HEK293T (cell line): ENCODE results near the gene CAPN3.

ENCODE experiments used
- CTCF ChIA-PET: fragments of 350-600 bp; formaldehyde crosslinking; extraction: SDS; loops from one replicate; lab custom pipeline; 2021; ENCODE audit warnings: antibody characterized with exemption, inconsistent platforms; lab: Yijun Ruan, JAX
- POLR2A ChIA-PET: fragments of 350-600 bp; formaldehyde crosslinking; extraction: SDS; loops from one replicate; lab custom pipeline; 2020; ENCODE audit warnings: antibody characterized with exemption, inconsistent platforms; lab: Yijun Ruan, JAX
- DNase-seq: peaks from one replicate; pipeline ENCODE4 v3.0.0; 2012; ENCODE audit warnings: mixed read lengths; ENCODE audit errors: extremely low spot score
- ARNT ChIP-seq: fragments of 450-650 bp; IDR thresholded peaks from 2 replicates; pipeline ENCODE4 v1.6.1; 2017; ENCODE audit warnings: mild to moderate bottlenecking
- BHLHE40 ChIP-seq: fragments of 450-650 bp; IDR thresholded peaks from 2 replicates; pipeline ENCODE4 v1.6.1; 2016; ENCODE audit warnings: mild to moderate bottlenecking, moderate library complexity, borderline replicate concordance
- CTBP1 ChIP-seq: fragments of 450-650 bp; IDR thresholded peaks from 2 replicates; pipeline ENCODE4 v1.6.1; 2016; ENCODE audit warnings: borderline replicate concordance
- ELF4 ChIP-seq: fragments of 450-650 bp; IDR thresholded peaks from 2 replicates; pipeline ENCODE4 v1.6.1; 2017; ENCODE audit warnings: antibody characterized with exemption
- FOXA1 ChIP-seq: fragments of 450-650 bp; IDR thresholded peaks from 2 replicates; pipeline ENCODE4 v1.6.1; 2016; ENCODE audit warnings: mild to moderate bottlenecking
- FOXK2 ChIP-seq: fragments of 450-650 bp; IDR thresholded peaks from 2 replicates; pipeline ENCODE4 v1.6.1; 2016; ENCODE audit warnings: mild to moderate bottlenecking
- FOXM1 ChIP-seq: fragments of 450-650 bp; IDR thresholded peaks from 2 replicates; pipeline ENCODE4 v1.6.1; 2017; ENCODE audit warnings: mild to moderate bottlenecking, borderline replicate concordance
- HDGF ChIP-seq: fragments of 450-650 bp; IDR thresholded peaks from 2 replicates; pipeline ENCODE4 v1.6.1; 2017; ENCODE audit warnings: antibody characterized with exemption, borderline replicate concordance
- L3MBTL2 ChIP-seq: fragments of 450-650 bp; conservative IDR thresholded peaks from 2 replicates; pipeline ENCODE4 v1.6.1; 2016; ENCODE audit warnings: mild to moderate bottlenecking
- LEF1 ChIP-seq: fragments of 450-650 bp; IDR thresholded peaks from 2 replicates; pipeline ENCODE4 v1.6.1; 2017; ENCODE audit warnings: mild to moderate bottlenecking, borderline replicate concordance
- NFRKB ChIP-seq: fragments of 450-650 bp; IDR thresholded peaks from 2 replicates; pipeline ENCODE4 v1.6.1; 2016; ENCODE audit warnings: mild to moderate bottlenecking, moderate library complexity
- SP1 ChIP-seq: fragments of 450-650 bp; IDR thresholded peaks from 2 replicates; pipeline ENCODE4 v1.6.1; 2017
- SUZ12 ChIP-seq: fragments of 450-650 bp; IDR thresholded peaks from 2 replicates; pipeline ENCODE4 v1.6.1; 2016; ENCODE audit warnings: mild to moderate bottlenecking
- TARDBP ChIP-seq: fragments of 450-650 bp; IDR thresholded peaks from 2 replicates; pipeline ENCODE4 v1.6.1; 2016
- ZNF384 ChIP-seq: fragments of 450-650 bp; IDR thresholded peaks from 2 replicates; pipeline ENCODE4 v1.6.1; 2016
- TF ChIP-seq, protein P1 (sequence below): fragments of 450-650 bp; IDR thresholded peaks from 2 replicates; pipeline ENCODE4 v1.6.1; 2016

The CAPN3 gene

DNA sequence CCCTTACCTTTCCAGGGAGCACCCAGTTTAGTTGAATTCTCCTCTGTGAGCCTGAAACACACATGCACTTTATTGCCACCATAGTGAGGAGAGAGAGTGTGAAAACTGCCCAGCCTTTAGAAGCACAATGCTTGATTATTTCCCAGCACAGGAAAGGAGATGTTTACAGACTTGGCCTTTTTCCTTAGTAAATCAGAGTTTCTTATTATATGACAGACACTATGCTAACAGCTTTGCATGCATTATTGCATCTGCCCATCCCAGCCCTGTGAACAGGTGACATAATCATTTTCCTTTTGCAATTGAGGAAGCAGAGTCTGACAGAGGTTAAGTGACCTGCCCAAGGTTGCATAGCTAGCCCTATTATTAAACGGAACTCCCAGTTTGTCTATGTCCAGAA lies 36.5 kb downstream of the CAPN3 start:
- CTCF ChIA-PET = no interaction called here
- DNase-seq = no peak
- TF ChIP-seq FOXM1 (no peak), HDGF (no peak), ELF4 (no peak), NFRKB (no peak), BHLHE40 (no peak), ARNT (no peak), ZNF384 (no peak), CTBP1 (no peak)
- TF ChIP-seq, protein P1, sequence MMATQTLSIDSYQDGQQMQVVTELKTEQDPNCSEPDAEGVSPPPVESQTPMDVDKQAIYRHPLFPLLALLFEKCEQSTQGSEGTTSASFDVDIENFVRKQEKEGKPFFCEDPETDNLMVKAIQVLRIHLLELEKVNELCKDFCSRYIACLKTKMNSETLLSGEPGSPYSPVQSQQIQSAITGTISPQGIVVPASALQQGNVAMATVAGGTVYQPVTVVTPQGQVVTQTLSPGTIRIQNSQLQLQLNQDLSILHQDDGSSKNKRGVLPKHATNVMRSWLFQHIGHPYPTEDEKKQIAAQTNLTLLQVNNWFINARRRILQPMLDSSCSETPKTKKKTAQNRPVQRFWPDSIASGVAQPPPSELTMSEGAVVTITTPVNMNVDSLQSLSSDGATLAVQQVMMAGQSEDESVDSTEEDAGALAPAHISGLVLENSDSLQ = no peak
- POLR2A ChIA-PET = no interaction called here

DNA sequence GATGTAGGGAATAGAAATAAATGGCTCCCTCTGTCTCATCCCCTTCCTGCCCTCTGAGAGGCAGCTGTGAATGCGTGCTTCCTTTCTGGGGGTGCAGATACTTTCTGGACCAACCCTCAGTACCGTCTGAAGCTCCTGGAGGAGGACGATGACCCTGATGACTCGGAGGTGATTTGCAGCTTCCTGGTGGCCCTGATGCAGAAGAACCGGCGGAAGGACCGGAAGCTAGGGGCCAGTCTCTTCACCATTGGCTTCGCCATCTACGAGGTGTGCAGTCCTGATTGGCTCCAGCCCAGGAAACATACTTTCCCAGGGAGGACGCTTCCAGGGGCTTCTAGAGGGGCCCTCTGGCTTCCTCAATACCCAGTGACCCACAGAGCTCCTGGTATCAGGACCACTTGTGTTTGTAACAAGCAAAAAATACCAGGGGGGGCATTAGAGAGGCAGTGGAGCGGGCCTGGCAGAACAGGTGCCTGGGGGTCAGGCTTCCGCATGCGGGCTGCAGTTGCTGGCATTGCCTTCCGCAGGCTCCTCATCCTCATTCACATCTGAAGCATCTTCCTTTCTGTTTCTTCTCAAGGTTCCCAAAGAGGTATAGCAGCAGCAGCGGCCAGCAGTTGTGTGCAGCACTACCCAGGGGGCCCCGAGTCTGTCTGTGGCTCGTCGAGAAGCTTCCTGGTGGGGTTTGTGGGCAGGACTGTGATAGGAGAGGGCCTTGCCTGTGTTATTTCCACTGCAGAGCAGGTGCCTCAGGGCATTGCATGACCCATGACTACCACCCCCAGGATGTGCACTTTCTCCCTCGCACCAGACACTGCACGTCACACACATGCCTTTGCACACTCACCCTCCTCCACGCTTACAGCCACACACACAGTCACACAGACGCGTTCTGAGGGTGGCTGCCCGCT lies 42.5 kb downstream of the CAPN3 start:
- DNase-seq = no peak
- no peak for TF ChIP-seq FOXA1
- no peak for TF ChIP-seq TARDBP
- no peak for TF ChIP-seq ARNT
- TF ChIP-seq ELF4 = no peak
- no peak for TF ChIP-seq LEF1
- no peak for TF ChIP-seq BHLHE40
- TF ChIP-seq SUZ12 = no peak
- no peak for TF ChIP-seq SP1
- TF ChIP-seq ZNF384 = no peak
- ChIA-PET POLR2A (no interaction called here), CTCF (no interaction called here)

DNA sequence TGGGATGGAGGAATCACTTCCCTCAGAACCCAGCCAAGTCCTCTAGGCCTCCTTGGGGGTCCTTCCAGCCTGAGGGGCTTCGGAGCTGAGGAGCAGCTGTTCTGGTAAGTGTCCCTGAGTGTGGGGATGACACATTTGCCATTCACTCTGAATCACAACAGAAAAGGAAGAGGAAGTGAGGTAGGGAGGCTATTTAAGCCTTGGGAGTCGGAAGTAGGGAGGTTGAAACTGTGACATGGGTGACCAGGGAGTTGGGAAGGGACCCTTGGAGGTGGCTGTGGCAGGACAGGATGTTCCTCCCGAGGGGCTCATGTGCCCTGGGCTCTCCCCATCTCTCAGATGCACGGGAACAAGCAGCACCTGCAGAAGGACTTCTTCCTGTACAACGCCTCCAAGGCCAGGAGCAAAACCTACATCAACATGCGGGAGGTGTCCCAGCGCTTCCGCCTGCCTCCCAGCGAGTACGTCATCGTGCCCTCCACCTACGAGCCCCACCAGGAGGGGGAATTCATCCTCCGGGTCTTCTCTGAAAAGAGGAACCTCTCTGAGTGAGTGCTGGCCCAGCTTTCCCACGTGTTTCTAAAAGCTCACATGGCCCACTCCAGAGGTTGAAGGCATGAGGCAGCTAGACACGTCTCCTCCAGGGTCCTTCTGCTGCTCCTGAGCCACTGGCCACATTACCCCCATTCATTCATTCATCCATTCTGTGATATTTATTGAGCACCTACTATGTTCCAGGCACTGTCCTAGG lies 43.3 kb downstream of the CAPN3 start:
- TF ChIP-seq ELF4 (no peak), ARNT (no peak), NFRKB (no peak), CTBP1 (no peak), TARDBP (no peak), LEF1 (no peak), FOXM1 (no peak), L3MBTL2 (no peak), SUZ12 (no peak), ZNF384 (no peak), FOXA1 (no peak), HDGF (no peak), BHLHE40 (no peak), SP1 (no peak), FOXK2 (no peak)
- TF ChIP-seq, protein P1 = no peak
- CTCF ChIA-PET = no interaction called here
- POLR2A ChIA-PET = no interaction called here
- no peak for DNase-seq

DNA sequence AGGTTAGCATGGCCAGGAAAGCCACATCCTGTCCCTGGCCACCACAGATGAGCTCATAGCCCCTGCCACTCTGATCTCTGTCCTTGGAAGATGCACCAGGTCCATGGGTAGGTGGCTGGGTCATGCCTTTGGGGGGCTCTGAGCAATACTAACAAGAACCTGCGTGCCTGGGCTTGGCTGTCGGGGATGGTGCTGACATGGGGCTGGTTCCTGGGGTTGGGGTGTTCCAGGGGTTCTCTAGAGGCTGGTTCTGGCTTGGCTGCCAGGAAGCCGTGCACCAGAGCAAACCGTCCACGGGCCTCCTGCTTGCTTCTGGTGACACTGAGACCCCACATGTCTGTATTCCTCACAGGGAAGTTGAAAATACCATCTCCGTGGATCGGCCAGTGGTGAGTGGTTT lies 44.1 kb downstream of the CAPN3 start:
- ChIA-PET CTCF (no interaction called here), POLR2A (no interaction called here)
- no peak for TF ChIP-seq HDGF
- no peak for TF ChIP-seq CTBP1
- TF ChIP-seq, protein P1 = no peak
- TF ChIP-seq TARDBP = no peak
- no peak for TF ChIP-seq ELF4
- no peak for TF ChIP-seq NFRKB
- TF ChIP-seq ARNT = no peak
- no peak for TF ChIP-seq FOXK2
- TF ChIP-seq FOXM1 = no peak
- no peak for TF ChIP-seq LEF1
- TF ChIP-seq SP1 = no peak
- TF ChIP-seq SUZ12 = no peak
- no peak for TF ChIP-seq BHLHE40
- no peak for DNase-seq

DNA sequence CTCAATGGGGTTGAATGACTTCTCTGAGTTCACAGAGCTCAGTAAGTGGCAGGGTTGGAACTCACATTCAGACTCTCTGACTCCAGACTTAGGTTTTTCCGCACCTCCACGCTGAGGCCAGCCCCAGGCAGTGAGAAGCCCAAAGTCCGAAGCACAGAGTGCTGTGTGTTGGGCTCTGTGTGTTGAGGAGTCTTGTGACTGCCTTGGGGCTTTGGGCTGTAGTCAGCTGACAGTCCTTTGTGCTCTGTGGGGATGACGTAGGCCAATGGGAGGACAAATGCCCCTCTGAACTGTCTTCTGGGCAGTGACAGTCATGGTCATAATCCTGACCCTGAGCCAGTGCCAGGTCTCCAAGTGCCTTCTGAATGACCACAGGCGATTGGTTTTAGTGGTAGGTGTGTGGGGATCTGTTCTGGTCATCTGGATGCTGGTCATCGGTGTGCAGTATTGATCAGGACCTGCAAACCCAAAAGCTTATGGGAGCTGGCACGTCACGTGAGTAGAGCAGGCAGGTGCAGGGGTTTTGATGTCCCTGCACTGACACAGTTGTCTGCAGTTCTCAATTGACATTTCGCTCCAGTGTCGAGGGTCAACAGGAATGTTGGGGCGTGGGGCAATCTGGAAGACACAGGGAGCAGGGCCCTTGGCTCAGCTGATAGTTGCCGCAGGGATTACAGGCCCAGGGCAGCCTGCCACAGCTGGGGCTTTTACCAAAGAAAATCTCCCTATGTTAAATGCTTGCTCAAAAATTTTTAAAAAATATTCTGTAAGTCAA lies 45.3 kb downstream of the CAPN3 start:
- no peak for DNase-seq
- no peak for TF ChIP-seq FOXK2
- TF ChIP-seq FOXM1 = no peak
- no peak for TF ChIP-seq SP1
- no peak for TF ChIP-seq SUZ12
- POLR2A ChIA-PET = no interaction called here
- CTCF ChIA-PET = no interaction called here
